HUES6 (cell line): ENCODE results near the gene HNMT.
"Not testable (repeated sequence)": the region's sequence is repeated elsewhere in the genome, so short reads cannot be mapped to it uniquely, and the experiment has no call there.

Source experiments
- H3K27ac ChIP-seq: 2 replicates; pipeline ENCODE4 v1.7.0; 2013; ENCODE audit warnings: low read depth, mild to moderate bottlenecking, low read length, inconsistent platforms
- H3K27me3 ChIP-seq: 2 replicates; pipeline ENCODE4 v1.6.1; 2013; ENCODE audit warnings: low read length; ENCODE audit not compliant: control insufficient read depth, insufficient read depth
- H3K36me3 ChIP-seq: 2 replicates; pipeline ENCODE4 v1.6.1; 2013; ENCODE audit warnings: low read length; ENCODE audit not compliant: control insufficient read depth, insufficient read depth
- H3K4me1 ChIP-seq: 2 replicates; pipeline ENCODE4 v1.6.1; 2013; ENCODE audit warnings: low read length; ENCODE audit not compliant: control insufficient read depth, insufficient read depth
- H3K4me3 ChIP-seq: 2 replicates; pipeline ENCODE4 v1.5.1; 2013; ENCODE audit warnings: low read depth, low read length
- H3K9ac ChIP-seq: one replicate; pipeline ENCODE4 v1.6.1; 2013; ENCODE audit warnings: mild to moderate bottlenecking, low read length
- H3K9me3 ChIP-seq: 2 replicates; pipeline ENCODE4 v1.6.1; 2013; ENCODE audit warnings: low read depth, low read length; ENCODE audit not compliant: control insufficient read depth, insufficient read depth

Gene HNMT

DNA sequence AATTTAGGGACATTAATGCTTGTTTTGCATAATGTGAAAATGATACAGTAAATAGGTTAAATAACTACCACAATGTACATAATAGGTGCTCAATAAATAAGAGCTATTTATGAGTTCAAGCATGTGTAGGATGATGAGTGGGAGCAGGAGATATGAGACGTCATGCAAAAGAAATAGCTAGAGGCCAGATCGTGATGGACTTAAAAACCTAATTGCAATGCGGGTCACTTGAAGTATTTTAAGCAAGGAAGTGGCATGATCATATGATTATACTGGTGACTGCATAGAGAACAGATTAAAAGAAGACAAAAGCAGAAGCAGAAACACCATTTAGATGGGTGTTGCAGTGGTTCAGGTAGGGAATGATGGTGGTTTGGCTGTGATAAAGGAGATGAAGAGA is 78.0 kb downstream of the HNMT start:
- Histone ChIP-seq H3K4me3 (no peak overlapping the region), H3K4me1 (no peaks in the 10 kb centered on the region), H3K27me3 (no peaks in the 10 kb centered on the region), H3K27ac (no peak overlapping the region), H3K9ac (no peak overlapping the region), H3K36me3 (no peaks in the 10 kb centered on the region), H3K9me3 (no peaks in the 10 kb centered on the region)

- not testable (repeated sequence) for H3K9me3 ChIP-seq, H3K4me1 ChIP-seq, H3K27me3 ChIP-seq, H3K4me3 ChIP-seq, H3K36me3 ChIP-seq, H3K9ac ChIP-seq, H3K27ac ChIP-seq
These were observed 79.3 kb downstream of the HNMT start for GRCh38 chr2:138043588-138043987.

- Histone ChIP-seq H3K4me1 (no peaks in the 10 kb centered on the region), H3K9me3 (no peaks in the 10 kb centered on the region), H3K27ac (no peak overlapping the region), H3K27me3 (no peaks in the 10 kb centered on the region), H3K4me3 (no peak overlapping the region), H3K9ac (no peak overlapping the region), H3K36me3 (no peaks in the 10 kb centered on the region)
These were observed 94.2 kb downstream of the HNMT start for GRCh38 chr2:138058427-138058826.

GRCh38 chr2:138059487-138060300 is 95.4 kb downstream of the HNMT start:
- Histone ChIP-seq H3K36me3 (no peaks in the 10 kb centered on the region), H3K27me3 (no peaks in the 10 kb centered on the region), H3K9ac (no peak overlapping the region), H3K27ac (no peak overlapping the region), H3K4me1 (no peaks in the 10 kb centered on the region), H3K4me3 (no peak overlapping the region), H3K9me3 (no peaks in the 10 kb centered on the region)

GRCh38 chr2:138060301-138060635 is 96.0 kb downstream of the HNMT start:
- no peak overlapping the region for H3K4me3 ChIP-seq
- H3K9ac ChIP-seq, result no peak overlapping the region
- no peaks in the 10 kb centered on the region for H3K36me3 ChIP-seq
- H3K27me3 ChIP-seq, result no peaks in the 10 kb centered on the region
- H3K9me3 ChIP-seq, result no peaks in the 10 kb centered on the region
- H3K27ac ChIP-seq, result no peak overlapping the region
- no peaks in the 10 kb centered on the region for H3K4me1 ChIP-seq

DNA sequence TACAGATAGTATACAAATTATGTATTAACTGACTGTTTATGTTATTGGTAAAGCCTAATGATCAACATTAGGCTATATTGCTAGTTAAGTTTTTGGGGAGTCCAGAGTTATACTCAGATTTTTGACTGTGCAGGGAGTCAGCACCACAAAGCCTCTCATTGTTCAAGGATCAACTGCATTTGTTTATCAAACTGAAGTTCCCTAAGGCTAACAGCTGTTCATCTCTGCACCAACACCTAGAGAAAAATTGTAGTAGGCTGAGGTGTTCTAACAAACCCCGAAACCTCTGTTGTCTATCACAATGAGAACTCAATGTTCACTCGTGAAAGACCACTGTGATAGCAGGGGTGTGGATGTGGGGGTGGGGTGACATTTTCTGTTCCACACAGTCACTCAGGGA is 97.7 kb downstream of the HNMT start:
- Histone ChIP-seq H3K36me3 (no peaks in the 10 kb centered on the region), H3K4me3 (no peak overlapping the region), H3K27me3 (no peaks in the 10 kb centered on the region; the same call in 1 of the 2 replicates), H3K4me1 (no peaks in the 10 kb centered on the region), H3K9me3 (no peaks in the 10 kb centered on the region), H3K27ac (no peak overlapping the region), H3K9ac (no peak overlapping the region)

DNA sequence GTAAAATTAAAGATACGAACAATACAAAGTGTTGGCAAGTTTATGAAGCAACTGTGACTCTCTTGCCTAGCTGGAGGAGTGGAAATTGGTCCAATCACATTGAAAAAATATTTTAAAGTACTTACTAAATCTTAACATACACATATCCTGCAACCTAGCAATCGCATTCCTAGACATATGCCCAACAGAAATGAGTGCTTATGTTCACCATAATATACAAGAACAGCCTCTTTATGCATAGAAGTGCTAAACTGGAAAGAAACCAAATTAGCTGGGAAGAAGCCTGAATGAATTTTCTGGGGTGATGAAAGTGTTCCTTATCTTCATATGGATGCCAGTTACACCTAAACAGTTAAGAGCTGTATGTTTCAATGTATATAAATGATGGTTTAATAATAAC is 98.9 kb downstream of the HNMT start:
- Histone ChIP-seq H3K27me3 (peaks cover 10% of the 10 kb centered on the region; the same call in 1 of the 2 replicates), H3K9me3 (no peaks in the 10 kb centered on the region), H3K9ac (no peak overlapping the region), H3K27ac (no peak overlapping the region), H3K36me3 (no peaks in the 10 kb centered on the region), H3K4me1 (no peaks in the 10 kb centered on the region), H3K4me3 (no peak overlapping the region)
